ENCODE data around the gene MCF2L2.

DNA sequence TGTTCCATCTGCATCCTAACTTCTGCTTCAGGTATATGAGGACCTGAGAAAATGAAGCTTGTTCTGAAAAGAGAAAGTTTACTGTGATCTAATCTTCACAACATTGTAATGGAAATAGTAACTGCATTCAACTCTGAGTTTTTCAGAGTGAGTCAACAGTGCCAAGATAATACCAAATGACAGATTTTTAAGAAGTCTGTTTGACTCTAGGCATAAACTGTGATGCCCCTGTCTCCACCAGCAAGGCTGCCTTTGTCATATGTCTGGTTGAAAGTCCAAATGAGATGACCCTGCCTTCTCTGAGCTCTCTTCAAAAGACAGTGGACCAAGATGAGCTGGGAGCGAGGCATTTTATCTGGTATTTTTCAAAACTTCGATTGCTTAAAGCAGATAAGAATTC lies 220.2 kb downstream of the MCF2L2 start:
- no peak for TF ChIP-seq POLR2A (IDR thresholded peaks at IDR 0.05; ENCODE audit: low read depth, low read length)
- TF ChIP-seq POLR2AphosphoS5 (IDR thresholded peaks at IDR 0.05; ENCODE audit: low read depth, low read length): no peak
- no peak for TF ChIP-seq TAF1 (IDR thresholded peaks at IDR 0.05; ENCODE audit: borderline replicate concordance, low read depth, low read length)
